Measurements from ENCODE around the gene CDA.

- TF ChIP-seq CTBP1 (IDR thresholded peaks at IDR 0.05; ENCODE audit: borderline replicate concordance): no peak
- no peak for TF ChIP-seq FOXA1 (IDR thresholded peaks at IDR 0.05)
- TF ChIP-seq FOXK2 (IDR thresholded peaks at IDR 0.05): no peak
Measured at GRCh38 chr1:20634594-20635084, 45.7 kb downstream of the CDA start.

Data from HEK293T (cell line).